Measurements from ENCODE around the gene ESYT3.

DNA sequence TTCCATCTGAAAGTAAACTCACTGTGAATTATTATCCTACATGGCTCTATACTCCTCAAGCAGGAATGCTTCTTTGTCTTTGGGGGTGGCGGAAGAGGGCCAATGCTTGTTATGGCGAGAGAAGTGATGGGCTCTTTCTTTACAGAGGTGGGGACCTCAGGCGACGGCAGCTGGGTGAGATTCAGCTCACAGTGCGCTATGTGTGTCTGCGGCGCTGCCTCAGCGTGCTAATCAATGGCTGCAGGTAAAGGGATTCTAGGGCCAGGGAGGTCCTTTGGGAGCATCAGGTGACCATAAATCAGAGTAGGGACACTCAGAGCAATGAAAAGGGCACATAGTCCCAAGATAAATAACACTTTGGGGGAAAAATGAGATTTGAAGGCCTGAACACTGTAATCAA, 39.0 kb downstream of the ESYT3 start:
- TF ChIP-seq, protein P1, sequence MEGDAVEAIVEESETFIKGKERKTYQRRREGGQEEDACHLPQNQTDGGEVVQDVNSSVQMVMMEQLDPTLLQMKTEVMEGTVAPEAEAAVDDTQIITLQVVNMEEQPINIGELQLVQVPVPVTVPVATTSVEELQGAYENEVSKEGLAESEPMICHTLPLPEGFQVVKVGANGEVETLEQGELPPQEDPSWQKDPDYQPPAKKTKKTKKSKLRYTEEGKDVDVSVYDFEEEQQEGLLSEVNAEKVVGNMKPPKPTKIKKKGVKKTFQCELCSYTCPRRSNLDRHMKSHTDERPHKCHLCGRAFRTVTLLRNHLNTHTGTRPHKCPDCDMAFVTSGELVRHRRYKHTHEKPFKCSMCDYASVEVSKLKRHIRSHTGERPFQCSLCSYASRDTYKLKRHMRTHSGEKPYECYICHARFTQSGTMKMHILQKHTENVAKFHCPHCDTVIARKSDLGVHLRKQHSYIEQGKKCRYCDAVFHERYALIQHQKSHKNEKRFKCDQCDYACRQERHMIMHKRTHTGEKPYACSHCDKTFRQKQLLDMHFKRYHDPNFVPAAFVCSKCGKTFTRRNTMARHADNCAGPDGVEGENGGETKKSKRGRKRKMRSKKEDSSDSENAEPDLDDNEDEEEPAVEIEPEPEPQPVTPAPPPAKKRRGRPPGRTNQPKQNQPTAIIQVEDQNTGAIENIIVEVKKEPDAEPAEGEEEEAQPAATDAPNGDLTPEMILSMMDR (IDR thresholded peaks at IDR 0.05; ENCODE audit: insufficient read depth, low read length), result no peak
- no peak for TF ChIP-seq POLR2AphosphoS5 (IDR thresholded peaks at IDR 0.05; ENCODE audit: low read depth)
- TF ChIP-seq, protein P2, sequence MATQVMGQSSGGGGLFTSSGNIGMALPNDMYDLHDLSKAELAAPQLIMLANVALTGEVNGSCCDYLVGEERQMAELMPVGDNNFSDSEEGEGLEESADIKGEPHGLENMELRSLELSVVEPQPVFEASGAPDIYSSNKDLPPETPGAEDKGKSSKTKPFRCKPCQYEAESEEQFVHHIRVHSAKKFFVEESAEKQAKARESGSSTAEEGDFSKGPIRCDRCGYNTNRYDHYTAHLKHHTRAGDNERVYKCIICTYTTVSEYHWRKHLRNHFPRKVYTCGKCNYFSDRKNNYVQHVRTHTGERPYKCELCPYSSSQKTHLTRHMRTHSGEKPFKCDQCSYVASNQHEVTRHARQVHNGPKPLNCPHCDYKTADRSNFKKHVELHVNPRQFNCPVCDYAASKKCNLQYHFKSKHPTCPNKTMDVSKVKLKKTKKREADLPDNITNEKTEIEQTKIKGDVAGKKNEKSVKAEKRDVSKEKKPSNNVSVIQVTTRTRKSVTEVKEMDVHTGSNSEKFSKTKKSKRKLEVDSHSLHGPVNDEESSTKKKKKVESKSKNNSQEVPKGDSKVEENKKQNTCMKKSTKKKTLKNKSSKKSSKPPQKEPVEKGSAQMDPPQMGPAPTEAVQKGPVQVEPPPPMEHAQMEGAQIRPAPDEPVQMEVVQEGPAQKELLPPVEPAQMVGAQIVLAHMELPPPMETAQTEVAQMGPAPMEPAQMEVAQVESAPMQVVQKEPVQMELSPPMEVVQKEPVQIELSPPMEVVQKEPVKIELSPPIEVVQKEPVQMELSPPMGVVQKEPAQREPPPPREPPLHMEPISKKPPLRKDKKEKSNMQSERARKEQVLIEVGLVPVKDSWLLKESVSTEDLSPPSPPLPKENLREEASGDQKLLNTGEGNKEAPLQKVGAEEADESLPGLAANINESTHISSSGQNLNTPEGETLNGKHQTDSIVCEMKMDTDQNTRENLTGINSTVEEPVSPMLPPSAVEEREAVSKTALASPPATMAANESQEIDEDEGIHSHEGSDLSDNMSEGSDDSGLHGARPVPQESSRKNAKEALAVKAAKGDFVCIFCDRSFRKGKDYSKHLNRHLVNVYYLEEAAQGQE (IDR thresholded peaks at IDR 0.05; ENCODE audit: insufficient replicate concordance, low read depth), result no peak

Data from HL-60 (cell line).